Hematopoietic multipotent progenitor cell treated with erythropoietin and hydrocortisone succinate and interleukin-3 and kit ligand, for 4 days (in vitro differentiated cells): ENCODE measurements around the gene RASSF7.

Experiments used
- DNase-seq: peaks from one replicate; pipeline ENCODE4 v3.0.0-alpha.2; 2015

RASSF7 gene

GRCh38 chr11:533586-534395 lies 27.0 kb upstream of the RASSF7 start:
- DNase-seq, result no peak

GRCh38 chr11:534396-535209 lies 26.2 kb upstream of the RASSF7 start:
- DNase-seq, result peak; percentile 62

GRCh38 chr11:535210-535518 lies 25.6 kb upstream of the RASSF7 start:
- no peak for DNase-seq

GRCh38 chr11:535519-536454 lies 25.0 kb upstream of the RASSF7 start, which contains the start of gene HRAS:
Gene HRAS (minus strand): TSS chr11:535576.
- DNase-seq, result peak; percentile 98

- peak; percentile 95 for DNase-seq
Measured at GRCh38 chr11:536841-537621, 23.7 kb upstream of the RASSF7 start, which contains the start of gene LRRC56. Gene LRRC56 (plus strand): TSS chr11:537527. CDS start chr11:540685, 3,158 bp downstream.

- no peak for DNase-seq
Measured at GRCh38 chr11:537622-538430, 22.9 kb upstream of the RASSF7 start.

- no peak for DNase-seq
Measured at GRCh38 chr11:538431-539051, 22.2 kb upstream of the RASSF7 start.

GRCh38 chr11:539971-540481 lies 20.7 kb upstream of the RASSF7 start:
- DNase-seq, result no peak

- DNase-seq, result no peak
Measured at GRCh38 chr11:540583-541432, 20.0 kb upstream of the RASSF7 start.

- DNase-seq, result no peak
Measured at GRCh38 chr11:541433-541885, 19.3 kb upstream of the RASSF7 start.

- no peak for DNase-seq
Measured at GRCh38 chr11:544817-545166, 16.0 kb upstream of the RASSF7 start.

- no peak for DNase-seq
Measured at GRCh38 chr11:545171-545570, 15.6 kb upstream of the RASSF7 start.

- DNase-seq, result no peak
Measured at GRCh38 chr11:548700-549603, 11.8 kb upstream of the RASSF7 start.

GRCh38 chr11:550021-550745 lies 10.6 kb upstream of the RASSF7 start:
- no peak for DNase-seq

- DNase-seq, result no peak
Measured at GRCh38 chr11:550746-551085, 10.1 kb upstream of the RASSF7 start.

GRCh38 chr11:551131-551530 lies 9.6 kb upstream of the RASSF7 start:
- DNase-seq, result no peak

- no peak for DNase-seq
Measured at GRCh38 chr11:551596-551995, 9.2 kb upstream of the RASSF7 start.
